GM08714 (cell line): Measurements from ENCODE around the gene PLPP1.
"Not testable (repeated sequence)": the region's sequence is repeated elsewhere in the genome, so short reads cannot be mapped to it uniquely, and the experiment has no call there.

Experiments used
- H3K4me3 ChIP-seq: fragments of 200-500 bp; sonication (Bioruptor generic); 2 replicates; pipeline ENCODE4 v1.5.1; 2014; ENCODE audit warnings: mild to moderate bottlenecking, low read length, inconsistent platforms
- ZNF274 ChIP-seq: IDR thresholded peaks from 2 replicates; pipeline ENCODE4 v1.6.1; 2012; ENCODE audit warnings: mild to moderate bottlenecking, low read depth, low read length

The PLPP1 gene

DNA sequence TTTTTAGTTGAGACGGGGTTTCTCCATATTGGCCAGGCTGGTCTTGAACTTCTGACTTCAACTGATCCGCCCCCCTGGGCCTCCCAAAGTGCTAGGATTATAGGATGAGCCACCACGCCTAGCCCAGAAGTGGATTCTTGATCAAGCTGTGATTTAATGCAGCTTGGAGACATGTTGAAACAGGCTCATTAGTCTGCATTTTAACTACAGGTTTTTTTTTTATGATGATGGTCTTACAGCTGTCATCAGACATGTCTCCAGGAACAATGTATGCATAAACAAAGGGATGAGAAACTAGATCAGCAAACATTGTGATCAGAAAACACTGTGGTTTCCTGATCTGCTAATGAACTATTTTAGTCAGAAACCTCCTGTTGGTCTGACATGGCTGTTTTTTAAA is 30.0 kb upstream of the PLPP1 start:
- TF ChIP-seq ZNF274, result no peak
- no peak overlapping the region for H3K4me3 ChIP-seq

DNA sequence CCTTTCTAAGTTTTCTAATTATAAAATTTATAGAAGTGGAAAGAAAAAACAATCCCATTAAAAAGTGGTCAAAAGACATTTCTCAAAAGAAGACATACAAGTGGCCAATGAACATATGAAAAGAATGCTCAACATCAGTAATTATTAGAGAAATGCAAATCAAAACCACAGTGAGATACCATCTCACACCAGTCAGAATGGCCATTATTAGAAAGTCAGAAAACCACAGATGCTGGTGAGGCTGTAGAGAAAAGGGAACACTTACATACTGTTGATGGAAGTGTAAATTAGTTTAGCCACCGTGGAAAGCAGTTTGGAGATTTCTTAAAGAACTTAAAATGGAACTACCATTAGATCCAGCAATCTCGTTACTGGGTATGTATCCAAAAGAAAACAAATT is 23.7 kb upstream of the PLPP1 start:
- TF ChIP-seq ZNF274, result no peak
- no peak overlapping the region for H3K4me3 ChIP-seq

DNA sequence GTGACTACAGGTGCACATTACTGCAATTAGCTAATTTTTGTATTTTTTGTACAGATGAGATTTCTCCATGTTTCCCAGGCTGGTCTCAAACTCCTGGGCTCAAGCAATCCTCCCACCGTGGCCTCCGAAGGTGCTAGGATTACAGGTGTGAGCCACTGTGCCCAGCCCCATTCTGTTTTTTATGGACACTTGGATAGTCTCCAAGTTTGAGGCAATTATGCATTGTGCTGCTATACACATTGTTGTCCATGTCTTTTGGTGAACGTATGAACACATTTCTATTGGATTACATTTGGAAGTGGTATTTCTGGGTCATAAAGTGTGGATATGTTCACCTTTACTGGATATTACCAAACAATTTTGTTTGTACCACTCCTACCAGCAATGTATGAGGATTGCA is 22.4 kb upstream of the PLPP1 start:
- no peak for TF ChIP-seq ZNF274
- no peak overlapping the region for H3K4me3 ChIP-seq

DNA sequence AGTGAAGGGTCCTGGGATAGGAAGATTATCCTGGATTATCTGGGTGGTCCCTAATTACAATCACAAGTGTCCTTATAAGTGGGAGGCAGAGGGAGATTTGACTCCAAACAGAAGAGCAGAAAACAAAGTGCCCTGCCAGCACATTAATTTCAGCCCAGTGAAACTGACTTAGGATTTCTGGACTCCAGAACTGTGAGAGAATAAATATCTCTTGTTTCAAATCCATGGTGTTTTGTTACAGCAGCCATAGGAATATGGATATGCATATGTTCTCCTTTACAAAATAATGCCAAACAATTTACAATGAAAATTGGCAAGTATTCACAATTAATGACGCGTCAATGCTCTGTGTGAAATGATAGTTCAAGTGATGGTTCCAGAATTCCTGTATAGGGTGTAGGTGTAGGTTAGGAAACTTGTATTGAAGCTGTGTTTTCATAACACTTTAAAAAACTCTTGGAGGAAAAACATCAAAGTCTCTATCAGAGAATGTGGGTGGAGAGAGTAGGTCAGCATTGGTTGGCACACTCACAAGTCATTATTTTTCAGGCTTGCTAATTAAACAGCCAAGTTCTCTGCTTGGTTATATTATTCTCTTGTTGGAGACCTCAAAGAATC is 19.9 kb upstream of the PLPP1 start:
- no peak for TF ChIP-seq ZNF274
- no peak overlapping the region for H3K4me3 ChIP-seq

DNA sequence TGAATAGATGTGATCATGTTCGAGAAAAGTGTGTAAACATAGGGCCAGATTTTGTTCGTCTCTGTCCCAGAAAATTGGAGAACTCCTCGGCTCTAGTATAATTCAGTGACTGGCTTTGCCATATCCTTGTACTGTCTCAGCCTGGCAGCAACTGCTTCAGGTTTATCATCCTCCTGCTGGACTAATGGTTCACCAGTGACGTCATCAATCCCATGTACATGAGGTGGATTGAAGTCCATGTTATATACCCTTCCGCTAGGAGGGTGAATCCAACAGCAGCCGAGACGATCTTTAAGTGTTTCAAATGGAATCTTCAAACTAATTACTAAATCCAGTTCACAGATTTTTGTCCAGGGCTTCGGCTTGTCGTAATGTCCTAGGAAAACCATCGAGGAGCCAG is 17.1 kb upstream of the PLPP1 start:
- no peak for TF ChIP-seq ZNF274
- no peak overlapping the region for H3K4me3 ChIP-seq

DNA sequence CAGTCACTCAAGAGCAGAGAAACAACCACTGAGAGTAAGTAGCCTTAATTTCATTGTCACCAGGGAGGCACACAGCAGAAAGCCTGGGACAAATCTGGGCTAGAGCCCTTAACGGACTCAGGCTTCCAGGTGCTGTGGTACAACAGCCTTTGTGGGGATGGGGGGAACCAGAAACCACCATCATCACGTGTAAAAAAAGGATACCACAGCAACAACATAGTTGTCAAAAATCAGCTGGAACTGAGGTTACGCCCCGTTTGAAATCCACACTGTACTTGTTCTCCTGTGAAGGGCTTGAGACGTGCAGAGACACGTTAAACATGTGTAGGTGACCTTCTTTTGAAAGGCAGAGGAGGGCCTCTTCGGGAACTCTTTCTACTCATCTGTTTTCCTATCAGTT is 16.6 kb upstream of the PLPP1 start:
- no peak for TF ChIP-seq ZNF274
- H3K4me3 ChIP-seq, result no peak overlapping the region

DNA sequence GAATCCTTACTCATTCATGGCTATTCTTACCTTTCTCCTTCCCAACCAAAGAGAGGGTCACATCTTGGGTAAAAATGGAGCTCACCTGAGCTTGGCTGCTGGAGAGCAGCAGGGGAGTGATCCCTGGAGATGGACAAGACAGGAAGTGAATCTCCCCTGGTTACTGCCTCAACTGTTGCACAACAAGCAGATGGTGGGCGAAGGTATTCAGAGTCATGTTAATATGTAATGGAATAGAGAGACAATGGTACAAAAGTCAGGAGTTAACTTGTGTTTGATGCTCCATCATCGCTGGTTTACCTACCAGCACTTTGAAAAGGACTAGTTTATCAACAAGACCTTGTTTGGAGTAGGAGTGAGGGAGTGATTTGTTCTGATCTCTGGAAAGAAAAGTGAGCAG is 13.0 kb upstream of the PLPP1 start:
- TF ChIP-seq ZNF274, result no peak
- no peak overlapping the region for H3K4me3 ChIP-seq

DNA sequence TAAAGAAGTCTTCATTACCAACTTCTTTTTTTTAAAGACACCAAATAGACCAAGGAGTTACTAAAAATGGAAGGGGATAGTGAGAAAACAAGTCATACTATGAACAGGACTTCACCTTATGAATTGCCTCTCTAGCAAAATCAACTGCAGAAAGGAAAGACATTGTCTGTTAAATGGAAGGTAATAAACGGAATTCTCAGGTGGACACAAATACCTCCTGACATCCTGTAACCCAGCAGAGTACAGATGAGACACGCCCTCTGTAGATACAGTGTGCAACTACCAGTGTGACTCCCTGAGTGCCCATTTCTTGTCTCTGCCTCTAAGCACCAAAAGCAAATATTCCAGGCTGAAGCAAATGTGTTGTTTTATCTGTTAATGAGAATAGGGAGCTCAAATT is 12.2 kb upstream of the PLPP1 start:
- H3K4me3 ChIP-seq, result no peak overlapping the region
- TF ChIP-seq ZNF274, result no peak

DNA sequence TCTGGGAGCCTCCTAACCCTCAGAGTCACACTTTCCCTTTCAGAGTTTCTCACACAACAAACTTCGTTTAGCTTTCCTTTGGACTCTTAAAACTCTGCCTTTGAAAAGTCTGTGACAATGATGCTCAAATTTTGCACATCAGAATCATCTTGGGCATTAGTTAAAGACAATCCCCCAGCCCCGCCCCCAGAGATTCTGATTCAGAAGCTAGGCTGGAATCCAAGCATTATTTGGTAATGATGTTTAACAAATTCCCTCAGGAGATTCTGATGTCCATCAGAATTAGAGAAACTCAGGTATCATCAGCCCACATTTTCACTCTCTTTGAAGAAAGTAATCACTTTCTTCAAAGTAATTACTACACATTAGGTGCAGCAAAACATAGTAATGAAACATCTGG is 9.6 kb upstream of the PLPP1 start:
- H3K4me3 ChIP-seq, result no peak overlapping the region
- TF ChIP-seq ZNF274, result no peak

DNA sequence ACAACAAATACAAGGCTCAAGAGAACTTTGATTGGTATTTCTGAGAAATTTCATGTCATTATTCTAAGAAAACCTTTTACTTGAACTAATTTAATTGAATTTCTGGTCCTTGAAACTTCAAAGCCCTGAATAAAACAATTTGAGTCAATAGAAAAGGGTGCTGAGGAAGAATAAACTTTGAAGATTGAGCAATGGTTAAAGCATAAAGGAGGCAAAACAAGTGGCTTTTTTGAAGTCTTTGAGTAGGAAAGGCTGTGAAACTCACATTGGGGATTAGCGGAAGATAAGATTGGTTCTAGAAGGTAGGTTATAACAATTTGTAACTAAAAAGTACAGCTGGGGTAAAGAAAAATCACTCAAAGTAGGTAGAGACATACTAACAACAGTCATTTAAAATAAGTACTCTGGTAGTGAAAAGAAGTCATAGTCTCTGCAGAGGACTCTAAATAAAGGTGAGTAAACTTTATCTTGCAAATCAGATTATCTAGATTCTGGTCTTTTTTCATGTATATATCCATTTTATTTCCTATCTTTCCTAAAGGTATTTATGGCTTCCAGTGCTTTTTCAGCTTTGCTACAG is 6.4 kb upstream of the PLPP1 start:
- TF ChIP-seq ZNF274, result no peak
- no peak overlapping the region for H3K4me3 ChIP-seq

DNA sequence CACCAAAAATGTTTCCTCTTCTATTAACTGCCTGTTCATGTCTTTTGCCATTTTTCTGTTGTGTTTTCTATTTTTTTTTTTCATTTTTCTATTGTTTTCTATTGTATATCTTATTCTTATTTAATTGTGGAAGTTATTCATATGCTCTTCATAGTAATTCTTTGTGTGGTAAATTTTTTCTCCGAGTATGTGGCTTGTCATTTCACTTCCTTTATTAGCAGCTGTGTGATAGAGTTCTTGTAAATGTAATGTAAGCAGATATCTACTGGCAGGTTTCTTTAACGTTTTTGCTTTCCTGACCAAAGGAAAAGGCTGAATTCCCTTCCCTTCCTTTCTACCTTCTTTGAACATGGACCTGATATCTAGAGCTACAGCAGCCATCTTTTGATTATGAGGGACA is 5.8 kb upstream of the PLPP1 start:
- no peak overlapping the region for H3K4me3 ChIP-seq
- TF ChIP-seq ZNF274, result no peak

DNA sequence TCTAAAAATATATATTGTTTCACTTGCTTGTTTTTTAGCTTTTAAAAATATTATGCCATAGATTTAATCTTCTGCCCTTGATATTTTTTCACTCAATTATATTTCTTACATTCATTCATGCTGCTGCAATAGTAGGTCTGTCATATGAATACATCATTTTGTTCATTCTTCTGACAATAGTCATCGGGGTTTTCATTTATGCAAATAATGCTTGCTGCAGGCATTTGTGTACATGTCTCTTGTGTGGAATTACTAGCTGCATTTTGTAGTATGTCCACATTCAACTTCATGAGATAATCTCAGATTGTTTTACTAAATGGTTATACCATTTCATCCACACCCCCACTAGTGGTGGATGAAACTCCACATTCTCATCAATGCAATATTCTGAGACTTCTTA is 5.3 kb upstream of the PLPP1 start:
- H3K4me3 ChIP-seq, result no peak overlapping the region
- no peak for TF ChIP-seq ZNF274

DNA sequence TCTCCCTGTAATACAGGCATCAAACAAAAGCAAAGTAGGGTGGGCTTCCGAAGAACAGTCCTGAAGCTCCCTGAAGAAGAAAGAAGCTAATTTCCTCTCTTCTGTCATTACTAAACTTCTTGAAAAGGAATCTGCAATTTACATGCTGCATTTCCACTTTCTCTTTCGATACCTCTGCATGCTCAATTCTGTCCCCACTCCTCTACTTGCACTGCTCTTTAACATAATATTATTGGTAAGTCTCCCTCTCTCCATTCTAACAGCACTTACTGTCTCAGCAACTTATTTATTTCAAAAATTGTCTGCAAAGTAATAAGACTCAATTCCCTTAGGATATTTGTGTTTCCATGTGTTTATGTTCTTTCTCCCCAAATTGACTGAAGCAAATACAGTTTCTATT is 3.9 kb upstream of the PLPP1 start:
- no peak overlapping the region for H3K4me3 ChIP-seq
- TF ChIP-seq ZNF274, result no peak

DNA sequence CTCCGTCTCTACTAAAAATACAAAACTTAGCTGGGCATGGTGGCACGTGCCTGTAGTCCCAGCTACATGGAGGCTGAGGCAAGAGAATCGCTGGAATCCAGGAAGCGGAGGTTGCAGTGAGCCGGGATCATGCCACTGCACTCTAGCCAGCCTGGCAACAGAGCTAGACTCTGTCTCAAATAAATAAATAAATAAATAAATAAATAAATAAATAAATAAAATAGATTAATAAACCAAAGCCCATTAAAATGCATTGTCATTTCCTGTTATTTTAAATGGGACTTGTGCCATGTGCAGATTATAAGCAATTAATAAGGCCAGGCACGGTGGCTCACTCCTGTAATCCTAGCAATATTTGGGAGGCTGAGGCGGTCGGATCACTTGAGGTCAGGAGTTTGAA is 2.6 kb upstream of the PLPP1 start:
- H3K4me3 ChIP-seq, result not testable (repeated sequence)

DNA sequence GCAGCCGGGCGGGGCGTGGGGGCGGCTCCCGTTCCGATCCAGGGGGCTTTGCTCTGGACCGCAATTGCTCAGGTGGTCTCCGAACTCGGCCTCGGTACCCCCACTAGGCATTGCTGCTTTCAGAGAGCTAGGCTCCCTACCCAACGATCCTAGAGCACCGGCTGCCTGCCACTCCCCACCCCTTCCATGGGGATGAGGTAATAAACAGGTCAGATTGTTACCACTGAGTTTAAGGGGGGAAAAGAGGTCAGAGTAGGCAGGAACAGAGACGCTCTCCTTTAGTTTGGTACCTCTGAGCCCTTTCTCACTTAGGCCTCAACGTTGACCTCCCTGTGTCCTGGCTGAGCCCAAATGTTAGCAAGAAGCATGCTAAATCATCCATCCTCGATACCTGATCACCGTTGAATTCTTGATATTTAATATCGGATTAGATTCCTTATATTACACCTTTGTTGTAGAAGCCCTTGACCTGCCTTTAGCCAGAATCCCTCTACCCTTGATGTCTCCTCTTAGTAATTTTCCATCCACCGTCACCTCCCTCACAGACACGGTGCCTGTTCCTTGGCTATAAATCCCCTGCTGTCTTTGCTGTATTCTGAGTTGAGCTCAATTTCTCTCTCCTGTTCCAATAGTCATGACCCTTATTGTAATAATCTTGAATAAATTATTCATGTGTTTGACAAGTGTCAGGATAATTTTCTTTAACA is 588 bp upstream of the PLPP1 start:
- peak overlapping the region; percentile 74 for H3K4me3 ChIP-seq
- no peak for TF ChIP-seq ZNF274
